ENCODE data around the gene UGCG. TPM values are rescaled to one million over a fixed set of nuclear protein-coding genes. Genes with fewer than 3 reads are reported as not detected.

The UGCG gene
- total and polyA plus RNA-seq, 9 of the 15 experiments (the other 6 are each of a cell fraction or from before 2014, with no cell fraction given) = 20.0 to 40.3 (median 29.2) TPM

- TF ChIP-seq NR0B1 (IDR thresholded peaks at IDR 0.05; ENCODE audit: partially characterized antibody) (no peak), ZNF277 (CRISPR knock-in tag; IDR thresholded peaks at IDR 0.05; ENCODE audit: borderline replicate concordance) (no peak), PML (IDR thresholded peaks at IDR 0.05; ENCODE audit: low read length) (no peak), SAFB2 (IDR thresholded peaks at IDR 0.05; ENCODE audit: borderline replicate concordance, low read depth, low read length, severe bottlenecking) (no peak), ETS1 (conservative IDR thresholded peaks at IDR 0.05; ENCODE audit: control insufficient read depth, low read depth, low read length) (no peak), DNMT1 (IDR thresholded peaks at IDR 0.05) (no peak), CEBPB (tag; IDR thresholded peaks at IDR 0.05) (peak; percentile 75), SOX6 (IDR thresholded peaks at IDR 0.05) (peak; percentile 54; the same call in 1 of the 2 replicates), SIRT6 (IDR thresholded peaks at IDR 0.05; ENCODE audit: low read depth, low read length) (no peak)
These were observed 63.1 kb downstream of the UGCG start (continued) for GRCh38 chr9:111959468-111960359.
